Tibial nerve (tissue), 4 donors: ENCODE measurements around the gene CARMIL1.

ENCODE experiments used
- EP300 ChIP-seq, 2 donors: sonication (generic); formaldehyde crosslinking; IDR thresholded peaks; one replicate each; pipeline ENCODE4 v1.6.1; 2017; ENCODE audit warnings: antibody characterized with exemption in 2 of 2, mild to moderate bottlenecking in 1 of 2
- POLR2A ChIP-seq, 2 donors: fragments of 450-650 bp; IDR thresholded peaks; one replicate each; pipeline ENCODE4 v1.6.1; 2017; ENCODE audit warnings: antibody characterized with exemption in 2 of 2, mild to moderate bottlenecking in 2 of 2, moderate library complexity in 2 of 2
- TF ChIP-seq, protein P1 (sequence below), 5 experiments: fragments of 200-600 bp in 3 of 5; fragments of 450-650 bp in 2 of 5; sonication (generic) in 3 of 5; IDR thresholded peaks; one replicate each; pipeline ENCODE4 v1.5.1; 2016 to 2019; ENCODE audit warnings: antibody characterized with exemption in 5 of 5, mild to moderate bottlenecking in 3 of 5, moderate library complexity in 2 of 5

DNA sequence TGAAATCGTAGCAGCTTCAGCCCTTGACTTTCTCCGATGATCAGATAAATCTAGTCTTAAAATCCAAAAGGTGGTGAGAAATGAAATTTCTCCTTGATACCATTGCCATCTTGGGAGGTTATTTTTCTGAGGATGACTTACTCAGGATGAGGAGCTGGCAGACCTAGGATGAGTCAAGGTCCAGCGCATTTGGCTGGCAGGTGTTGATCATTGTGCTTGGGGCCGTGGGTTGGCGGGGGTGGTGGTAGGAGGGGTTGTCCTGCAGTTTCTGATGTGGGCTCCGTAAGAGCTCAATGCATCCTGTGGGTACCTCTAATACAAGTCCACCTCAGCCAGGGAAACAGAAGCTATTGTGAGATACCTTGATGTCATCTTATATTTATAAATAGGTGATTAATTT is 224.5 kb downstream of the CARMIL1 start:
- no peak for TF ChIP-seq POLR2A (IDR thresholded peaks at IDR 0.05)
- TF ChIP-seq, protein P1, sequence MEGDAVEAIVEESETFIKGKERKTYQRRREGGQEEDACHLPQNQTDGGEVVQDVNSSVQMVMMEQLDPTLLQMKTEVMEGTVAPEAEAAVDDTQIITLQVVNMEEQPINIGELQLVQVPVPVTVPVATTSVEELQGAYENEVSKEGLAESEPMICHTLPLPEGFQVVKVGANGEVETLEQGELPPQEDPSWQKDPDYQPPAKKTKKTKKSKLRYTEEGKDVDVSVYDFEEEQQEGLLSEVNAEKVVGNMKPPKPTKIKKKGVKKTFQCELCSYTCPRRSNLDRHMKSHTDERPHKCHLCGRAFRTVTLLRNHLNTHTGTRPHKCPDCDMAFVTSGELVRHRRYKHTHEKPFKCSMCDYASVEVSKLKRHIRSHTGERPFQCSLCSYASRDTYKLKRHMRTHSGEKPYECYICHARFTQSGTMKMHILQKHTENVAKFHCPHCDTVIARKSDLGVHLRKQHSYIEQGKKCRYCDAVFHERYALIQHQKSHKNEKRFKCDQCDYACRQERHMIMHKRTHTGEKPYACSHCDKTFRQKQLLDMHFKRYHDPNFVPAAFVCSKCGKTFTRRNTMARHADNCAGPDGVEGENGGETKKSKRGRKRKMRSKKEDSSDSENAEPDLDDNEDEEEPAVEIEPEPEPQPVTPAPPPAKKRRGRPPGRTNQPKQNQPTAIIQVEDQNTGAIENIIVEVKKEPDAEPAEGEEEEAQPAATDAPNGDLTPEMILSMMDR (IDR thresholded peaks at IDR 0.05), result no peak
- TF ChIP-seq EP300 (IDR thresholded peaks at IDR 0.05), result no peak
